Measurements from ENCODE around the gene PLPP4.
A peak's percentile ranks its signal among the peaks of the same experiment; 100 is the strongest.

Gene PLPP4

DNA sequence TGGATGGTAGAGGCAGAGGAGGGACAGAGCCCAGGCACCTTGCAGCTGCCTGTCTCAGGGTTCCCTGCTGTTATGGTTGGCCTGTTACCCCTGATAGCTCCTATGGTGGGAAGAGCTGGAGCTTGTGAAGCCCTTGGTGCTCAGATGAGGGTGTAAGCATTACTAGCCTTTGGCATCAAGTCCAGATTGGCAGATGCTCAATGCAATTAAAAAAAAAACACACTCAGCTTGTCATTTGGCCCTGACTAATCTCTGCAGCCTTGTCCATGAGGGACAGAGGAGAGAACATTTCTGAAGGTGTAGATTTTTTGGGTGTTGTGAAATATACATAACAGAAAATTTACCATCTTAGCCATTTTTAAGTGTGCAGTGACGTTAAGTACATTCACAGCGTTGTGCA, 86.3 kb downstream of the PLPP4 start:
- TF ChIP-seq ZFP3 (CRISPR knock-in tag; IDR thresholded peaks at IDR 0.05) (no peak), TCF4 (CRISPR knock-in tag; IDR thresholded peaks at IDR 0.05; ENCODE audit: borderline replicate concordance) (no peak), ZNF70 (CRISPR knock-in tag; IDR thresholded peaks at IDR 0.05) (no peak), ISL1 (CRISPR knock-in tag; IDR thresholded peaks at IDR 0.05) (no peak)
- no peak for ATAC-seq

DNA sequence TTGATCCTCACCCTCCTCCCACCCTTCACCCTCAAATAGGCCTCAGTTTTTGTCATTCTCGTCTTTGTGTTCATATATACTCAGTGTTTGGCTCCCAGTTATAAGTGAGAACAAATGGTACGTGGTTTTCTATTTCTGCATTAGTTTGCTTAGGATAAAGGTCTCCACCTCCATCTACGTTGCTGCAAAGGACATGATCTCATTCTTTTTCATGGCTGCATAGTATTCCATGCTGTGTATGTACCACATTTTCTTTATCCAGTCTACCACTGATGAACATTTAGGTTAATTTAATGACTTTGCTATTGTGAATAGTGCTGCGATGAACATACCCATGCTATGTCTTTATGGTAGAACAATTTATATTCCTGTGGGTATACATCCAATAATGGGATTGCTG, 91.2 kb downstream of the PLPP4 start:
- TF ChIP-seq, protein P1, sequence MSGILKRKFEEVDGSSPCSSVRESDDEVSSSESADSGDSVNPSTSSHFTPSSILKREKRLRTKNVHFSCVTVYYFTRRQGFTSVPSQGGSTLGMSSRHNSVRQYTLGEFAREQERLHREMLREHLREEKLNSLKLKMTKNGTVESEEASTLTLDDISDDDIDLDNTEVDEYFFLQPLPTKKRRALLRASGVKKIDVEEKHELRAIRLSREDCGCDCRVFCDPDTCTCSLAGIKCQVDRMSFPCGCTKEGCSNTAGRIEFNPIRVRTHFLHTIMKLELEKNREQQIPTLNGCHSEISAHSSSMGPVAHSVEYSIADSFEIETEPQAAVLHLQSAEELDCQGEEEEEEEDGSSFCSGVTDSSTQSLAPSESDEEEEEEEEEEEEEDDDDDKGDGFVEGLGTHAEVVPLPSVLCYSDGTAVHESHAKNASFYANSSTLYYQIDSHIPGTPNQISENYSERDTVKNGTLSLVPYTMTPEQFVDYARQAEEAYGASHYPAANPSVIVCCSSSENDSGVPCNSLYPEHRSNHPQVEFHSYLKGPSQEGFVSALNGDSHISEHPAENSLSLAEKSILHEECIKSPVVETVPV (CRISPR knock-in tag; IDR thresholded peaks at IDR 0.05): no peak
- TF ChIP-seq ARNTL (CRISPR knock-in tag; IDR thresholded peaks at IDR 0.05; ENCODE audit: borderline replicate concordance, low read depth) (no peak), ISL1 (CRISPR knock-in tag; IDR thresholded peaks at IDR 0.05) (no peak), ZNF565 (CRISPR knock-in tag; conservative IDR thresholded peaks at IDR 0.05; ENCODE audit: low read depth) (no peak), ZFP3 (CRISPR knock-in tag; IDR thresholded peaks at IDR 0.05) (no peak), RARB (CRISPR knock-in tag; IDR thresholded peaks at IDR 0.05) (no peak), OSR1 (CRISPR knock-in tag; IDR thresholded peaks at IDR 0.05) (no peak), ZC3H10 (CRISPR knock-in tag; IDR thresholded peaks at IDR 0.05) (no peak), GLIS3 (CRISPR knock-in tag; IDR thresholded peaks at IDR 0.05) (no peak), ZNF8 (CRISPR knock-in tag; IDR thresholded peaks at IDR 0.05) (no peak)
- TF ChIP-seq, protein P2, sequence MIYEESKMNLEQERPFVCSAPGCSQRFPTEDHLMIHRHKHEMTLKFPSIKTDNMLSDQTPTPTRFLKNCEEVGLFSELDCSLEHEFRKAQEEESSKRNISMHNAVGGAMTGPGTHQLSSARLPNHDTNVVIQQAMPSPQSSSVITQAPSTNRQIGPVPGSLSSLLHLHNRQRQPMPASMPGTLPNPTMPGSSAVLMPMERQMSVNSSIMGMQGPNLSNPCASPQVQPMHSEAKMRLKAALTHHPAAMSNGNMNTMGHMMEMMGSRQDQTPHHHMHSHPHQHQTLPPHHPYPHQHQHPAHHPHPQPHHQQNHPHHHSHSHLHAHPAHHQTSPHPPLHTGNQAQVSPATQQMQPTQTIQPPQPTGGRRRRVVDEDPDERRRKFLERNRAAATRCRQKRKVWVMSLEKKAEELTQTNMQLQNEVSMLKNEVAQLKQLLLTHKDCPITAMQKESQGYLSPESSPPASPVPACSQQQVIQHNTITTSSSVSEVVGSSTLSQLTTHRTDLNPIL (CRISPR knock-in tag; IDR thresholded peaks at IDR 0.05; ENCODE audit: low read depth): no peak
- TF ChIP-seq, protein P3, sequence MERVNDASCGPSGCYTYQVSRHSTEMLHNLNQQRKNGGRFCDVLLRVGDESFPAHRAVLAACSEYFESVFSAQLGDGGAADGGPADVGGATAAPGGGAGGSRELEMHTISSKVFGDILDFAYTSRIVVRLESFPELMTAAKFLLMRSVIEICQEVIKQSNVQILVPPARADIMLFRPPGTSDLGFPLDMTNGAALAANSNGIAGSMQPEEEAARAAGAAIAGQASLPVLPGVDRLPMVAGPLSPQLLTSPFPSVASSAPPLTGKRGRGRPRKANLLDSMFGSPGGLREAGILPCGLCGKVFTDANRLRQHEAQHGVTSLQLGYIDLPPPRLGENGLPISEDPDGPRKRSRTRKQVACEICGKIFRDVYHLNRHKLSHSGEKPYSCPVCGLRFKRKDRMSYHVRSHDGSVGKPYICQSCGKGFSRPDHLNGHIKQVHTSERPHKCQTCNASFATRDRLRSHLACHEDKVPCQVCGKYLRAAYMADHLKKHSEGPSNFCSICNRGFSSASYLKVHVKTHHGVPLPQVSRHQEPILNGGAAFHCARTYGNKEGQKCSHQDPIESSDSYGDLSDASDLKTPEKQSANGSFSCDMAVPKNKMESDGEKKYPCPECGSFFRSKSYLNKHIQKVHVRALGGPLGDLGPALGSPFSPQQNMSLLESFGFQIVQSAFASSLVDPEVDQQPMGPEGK (CRISPR knock-in tag; IDR thresholded peaks at IDR 0.05; ENCODE audit: borderline replicate concordance): no peak
- ATAC-seq: no peak

DNA sequence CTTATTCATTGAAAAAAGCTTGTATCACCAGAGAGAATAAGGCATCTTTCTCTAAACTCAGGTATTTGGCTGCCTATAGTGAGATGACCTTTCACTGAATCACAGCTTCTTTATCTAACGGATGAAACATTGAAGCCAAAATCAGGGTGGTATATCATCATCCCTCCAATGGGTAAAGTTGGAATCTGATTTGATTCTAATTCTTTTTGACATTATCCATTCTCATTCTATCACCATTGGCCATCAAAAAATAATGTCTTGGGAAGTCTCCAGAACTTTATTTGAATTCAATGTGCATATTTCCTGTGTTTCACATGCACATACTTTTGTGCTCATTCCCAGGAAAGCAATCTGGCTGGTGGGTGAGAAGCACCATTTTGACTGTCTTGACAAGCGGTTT, 95.2 kb downstream of the PLPP4 start:
- TF ChIP-seq ISL1 (CRISPR knock-in tag; IDR thresholded peaks at IDR 0.05) (peak; percentile 56), BACH2 (CRISPR knock-in tag; IDR thresholded peaks at IDR 0.05; ENCODE audit: borderline replicate concordance) (no peak), ZFP3 (CRISPR knock-in tag; IDR thresholded peaks at IDR 0.05) (no peak), ESRRG (CRISPR knock-in tag; IDR thresholded peaks at IDR 0.05) (no peak), GLIS3 (CRISPR knock-in tag; IDR thresholded peaks at IDR 0.05) (no peak), CSDC2 (CRISPR knock-in tag; IDR thresholded peaks at IDR 0.05) (no peak), ARNTL (CRISPR knock-in tag; IDR thresholded peaks at IDR 0.05; ENCODE audit: borderline replicate concordance, low read depth) (no peak)
- ATAC-seq: peak; percentile 19; the same call in 1 of the 3 replicates

DNA sequence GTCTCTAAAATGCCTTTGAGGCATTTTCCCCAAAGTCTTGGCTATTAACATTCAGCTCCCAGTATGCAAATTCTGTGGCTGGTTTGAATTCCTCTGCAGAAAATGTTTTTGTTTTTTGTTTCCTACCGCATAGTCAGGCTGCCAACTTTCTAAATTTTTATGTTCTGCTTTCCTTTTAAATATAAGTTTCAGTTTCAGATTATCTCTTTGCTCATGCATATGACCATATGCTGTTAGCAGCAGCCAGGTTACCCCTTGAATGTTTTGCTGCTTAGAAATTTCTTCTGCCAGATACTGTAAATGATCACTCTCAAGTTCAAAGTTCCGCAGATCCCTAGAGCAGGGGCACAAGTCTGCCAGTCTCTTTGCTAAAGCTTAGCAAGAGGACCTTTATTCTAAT, 96.9 kb downstream of the PLPP4 start:
- TF ChIP-seq ZNF8 (CRISPR knock-in tag; IDR thresholded peaks at IDR 0.05) (no peak), ESRRG (CRISPR knock-in tag; IDR thresholded peaks at IDR 0.05) (no peak), ZNF70 (CRISPR knock-in tag; IDR thresholded peaks at IDR 0.05) (no peak), ZFP3 (CRISPR knock-in tag; IDR thresholded peaks at IDR 0.05) (no peak), SNAI2 (CRISPR knock-in tag; IDR thresholded peaks at IDR 0.05) (no peak), ISL1 (CRISPR knock-in tag; IDR thresholded peaks at IDR 0.05) (no peak), PPARA (CRISPR knock-in tag; IDR thresholded peaks at IDR 0.05; ENCODE audit: borderline replicate concordance) (no peak), CSDC2 (CRISPR knock-in tag; IDR thresholded peaks at IDR 0.05) (no peak), RARB (CRISPR knock-in tag; IDR thresholded peaks at IDR 0.05) (no peak), BACH2 (CRISPR knock-in tag; IDR thresholded peaks at IDR 0.05; ENCODE audit: borderline replicate concordance) (no peak)
- TF ChIP-seq, protein P4, sequence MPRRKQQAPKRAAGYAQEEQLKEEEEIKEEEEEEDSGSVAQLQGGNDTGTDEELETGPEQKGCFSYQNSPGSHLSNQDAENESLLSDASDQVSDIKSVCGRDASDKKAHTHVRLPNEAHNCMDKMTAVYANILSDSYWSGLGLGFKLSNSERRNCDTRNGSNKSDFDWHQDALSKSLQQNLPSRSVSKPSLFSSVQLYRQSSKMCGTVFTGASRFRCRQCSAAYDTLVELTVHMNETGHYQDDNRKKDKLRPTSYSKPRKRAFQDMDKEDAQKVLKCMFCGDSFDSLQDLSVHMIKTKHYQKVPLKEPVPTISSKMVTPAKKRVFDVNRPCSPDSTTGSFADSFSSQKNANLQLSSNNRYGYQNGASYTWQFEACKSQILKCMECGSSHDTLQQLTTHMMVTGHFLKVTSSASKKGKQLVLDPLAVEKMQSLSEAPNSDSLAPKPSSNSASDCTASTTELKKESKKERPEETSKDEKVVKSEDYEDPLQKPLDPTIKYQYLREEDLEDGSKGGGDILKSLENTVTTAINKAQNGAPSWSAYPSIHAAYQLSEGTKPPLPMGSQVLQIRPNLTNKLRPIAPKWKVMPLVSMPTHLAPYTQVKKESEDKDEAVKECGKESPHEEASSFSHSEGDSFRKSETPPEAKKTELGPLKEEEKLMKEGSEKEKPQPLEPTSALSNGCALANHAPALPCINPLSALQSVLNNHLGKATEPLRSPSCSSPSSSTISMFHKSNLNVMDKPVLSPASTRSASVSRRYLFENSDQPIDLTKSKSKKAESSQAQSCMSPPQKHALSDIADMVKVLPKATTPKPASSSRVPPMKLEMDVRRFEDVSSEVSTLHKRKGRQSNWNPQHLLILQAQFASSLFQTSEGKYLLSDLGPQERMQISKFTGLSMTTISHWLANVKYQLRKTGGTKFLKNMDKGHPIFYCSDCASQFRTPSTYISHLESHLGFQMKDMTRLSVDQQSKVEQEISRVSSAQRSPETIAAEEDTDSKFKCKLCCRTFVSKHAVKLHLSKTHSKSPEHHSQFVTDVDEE (CRISPR knock-in tag; IDR thresholded peaks at IDR 0.05): no peak
- TF ChIP-seq, protein P1 (CRISPR knock-in tag; IDR thresholded peaks at IDR 0.05): no peak
- TF ChIP-seq, protein P3 (CRISPR knock-in tag; IDR thresholded peaks at IDR 0.05; ENCODE audit: borderline replicate concordance): no peak
- TF ChIP-seq, protein P5, sequence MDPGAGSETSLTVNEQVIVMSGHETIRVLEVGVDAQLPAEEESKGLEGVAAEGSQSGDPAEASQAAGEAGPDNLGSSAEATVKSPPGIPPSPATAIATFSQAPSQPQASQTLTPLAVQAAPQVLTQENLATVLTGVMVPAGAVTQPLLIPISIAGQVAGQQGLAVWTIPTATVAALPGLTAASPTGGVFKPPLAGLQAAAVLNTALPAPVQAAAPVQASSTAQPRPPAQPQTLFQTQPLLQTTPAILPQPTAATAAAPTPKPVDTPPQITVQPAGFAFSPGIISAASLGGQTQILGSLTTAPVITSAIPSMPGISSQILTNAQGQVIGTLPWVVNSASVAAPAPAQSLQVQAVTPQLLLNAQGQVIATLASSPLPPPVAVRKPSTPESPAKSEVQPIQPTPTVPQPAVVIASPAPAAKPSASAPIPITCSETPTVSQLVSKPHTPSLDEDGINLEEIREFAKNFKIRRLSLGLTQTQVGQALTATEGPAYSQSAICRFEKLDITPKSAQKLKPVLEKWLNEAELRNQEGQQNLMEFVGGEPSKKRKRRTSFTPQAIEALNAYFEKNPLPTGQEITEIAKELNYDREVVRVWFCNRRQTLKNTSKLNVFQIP (CRISPR knock-in tag; IDR thresholded peaks at IDR 0.05; ENCODE audit: borderline replicate concordance, low read depth): no peak
- no peak for ATAC-seq

Measured in SK-N-SH treated with all-trans-retinoic acid at 6 μM for 48 hours (cell line).